HL-60/S4 (cell line): ENCODE measurements around the gene MORN5.

Experiments
- in situ Hi-C: fragments of 300-500 bp; cut with MboI; formaldehyde crosslinking; loops from 2 replicates; pipeline ENCODE4 v1.14.3; 2022; ENCODE audit warnings: low sequenced_read_pairs

Gene MORN5

DNA sequence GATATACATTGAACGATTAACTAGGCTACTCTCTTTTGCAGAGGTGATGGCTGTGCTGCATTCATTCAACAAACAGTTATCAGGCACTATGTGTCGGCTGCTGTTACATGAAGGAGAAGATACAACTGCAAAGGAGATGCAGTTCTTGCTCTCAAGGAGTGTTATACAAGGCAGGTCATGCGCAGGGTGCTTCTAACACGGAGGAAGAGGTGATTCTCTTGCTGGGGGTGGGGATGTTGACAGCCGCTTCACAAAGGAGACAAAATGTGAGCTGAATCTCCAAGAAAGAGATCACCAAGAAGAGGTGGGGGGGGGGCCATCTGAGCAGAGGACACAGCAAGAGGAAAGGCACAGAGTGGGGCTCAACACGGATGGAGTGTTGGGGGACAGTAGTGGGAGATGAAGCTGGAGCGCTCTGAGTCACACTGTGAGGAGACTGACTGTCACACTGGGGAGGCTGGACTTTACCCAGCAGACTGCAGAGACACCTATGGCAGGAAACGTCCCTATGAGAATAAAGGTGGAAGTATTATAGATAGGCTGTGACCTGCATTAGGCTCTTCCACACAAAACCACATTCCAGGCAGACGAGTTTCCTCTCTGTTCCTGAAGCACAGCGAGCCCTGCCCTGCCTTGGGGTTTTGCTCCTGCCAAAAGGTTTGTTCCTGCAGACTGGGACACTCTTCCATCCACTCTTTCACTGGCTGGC lies 21.0 kb upstream of the MORN5 start:
- in situ Hi-C loops: no loop called here

GRCh38 chr9:122140368-122141193 lies 19.1 kb upstream of the MORN5 start:
- in situ Hi-C loops: no loop called here

GRCh38 chr9:122141671-122142070 lies 18.0 kb upstream of the MORN5 start:
- in situ Hi-C loops: no loop called here

DNA sequence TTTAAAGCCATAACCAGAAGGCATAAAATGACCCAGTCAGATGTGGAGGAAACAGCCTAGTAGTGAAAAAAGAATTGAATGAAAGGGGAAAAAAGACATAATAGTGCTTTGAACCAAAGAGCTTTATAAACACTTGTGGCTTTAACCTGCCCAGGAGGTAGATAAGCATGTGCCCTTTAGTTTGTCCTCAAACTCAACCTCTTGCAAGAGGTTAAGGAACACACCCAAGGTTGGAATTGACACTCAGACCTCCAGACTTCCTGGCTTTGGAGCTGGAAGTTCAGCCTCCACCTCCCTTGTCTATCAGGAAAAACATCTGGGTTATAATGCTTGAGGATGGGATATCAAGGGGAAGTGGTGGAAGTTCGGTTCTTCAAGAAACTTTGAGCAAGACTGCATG lies 16.4 kb upstream of the MORN5 start:
- in situ Hi-C loops: no loop called here

DNA sequence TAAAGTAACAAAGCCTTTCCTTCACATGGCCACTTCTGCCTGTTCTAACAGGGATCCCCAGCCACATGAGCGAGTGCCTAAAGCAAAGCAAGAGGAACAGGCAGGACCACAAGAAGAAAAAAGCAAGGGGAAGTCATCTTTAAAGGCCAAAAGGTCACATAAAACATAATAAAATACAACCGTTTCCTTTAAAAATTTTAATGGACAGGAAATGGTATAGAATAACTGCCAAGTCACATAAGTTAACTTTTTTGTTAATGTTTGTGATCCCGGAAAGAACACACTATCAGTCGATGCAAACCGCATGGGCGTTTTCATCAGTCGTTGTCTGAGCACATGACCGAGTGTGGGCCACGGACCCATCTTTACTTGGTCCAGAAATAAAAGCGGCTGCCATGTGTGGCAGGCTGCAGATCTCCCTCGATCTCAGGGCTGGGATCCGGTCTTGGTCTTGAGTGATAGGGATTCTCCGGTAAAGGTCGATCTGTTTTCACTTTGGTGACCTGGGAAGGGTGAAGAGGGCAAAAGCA lies 15.8 kb upstream of the MORN5 start:
- in situ Hi-C loops: no loop called here

DNA sequence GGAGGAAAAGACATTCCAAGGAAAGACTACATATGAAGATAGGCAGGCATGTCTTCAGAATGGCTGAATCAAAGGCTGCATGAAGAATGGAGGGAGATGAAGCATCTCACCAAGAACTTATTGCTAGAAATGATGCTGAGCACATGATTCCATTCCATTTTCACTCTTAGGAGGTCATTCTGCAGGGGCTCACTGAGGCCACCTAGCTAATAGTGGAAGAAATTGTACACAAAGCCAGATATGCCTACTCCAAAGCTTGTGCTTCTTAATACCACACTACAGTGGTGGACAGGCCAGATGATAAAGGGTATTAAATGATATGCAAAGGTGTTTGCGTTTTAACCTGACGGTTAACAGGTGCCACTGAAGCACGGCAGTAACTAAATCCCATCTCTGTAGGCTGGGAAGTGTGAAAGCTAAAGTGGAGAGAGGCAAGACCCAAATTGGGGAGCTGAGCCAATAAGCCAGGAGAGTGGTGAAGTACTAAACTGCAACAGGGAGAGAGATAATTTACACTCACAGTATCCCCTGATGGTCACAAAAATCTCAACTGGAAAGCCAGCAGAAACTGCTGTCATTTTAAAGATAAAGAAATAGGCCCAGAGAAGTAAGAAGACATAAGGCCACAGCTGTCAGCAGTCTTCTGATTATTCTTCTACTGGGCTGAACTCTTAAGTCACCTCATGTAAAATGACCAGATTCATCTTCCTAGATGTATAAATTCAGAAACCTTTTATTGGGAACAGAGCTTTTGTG lies 14.7 kb upstream of the MORN5 start:
- in situ Hi-C loops: no loop called here

GRCh38 chr9:122145592-122145863 lies 14.2 kb upstream of the MORN5 start:
- in situ Hi-C loops: no loop called here

DNA sequence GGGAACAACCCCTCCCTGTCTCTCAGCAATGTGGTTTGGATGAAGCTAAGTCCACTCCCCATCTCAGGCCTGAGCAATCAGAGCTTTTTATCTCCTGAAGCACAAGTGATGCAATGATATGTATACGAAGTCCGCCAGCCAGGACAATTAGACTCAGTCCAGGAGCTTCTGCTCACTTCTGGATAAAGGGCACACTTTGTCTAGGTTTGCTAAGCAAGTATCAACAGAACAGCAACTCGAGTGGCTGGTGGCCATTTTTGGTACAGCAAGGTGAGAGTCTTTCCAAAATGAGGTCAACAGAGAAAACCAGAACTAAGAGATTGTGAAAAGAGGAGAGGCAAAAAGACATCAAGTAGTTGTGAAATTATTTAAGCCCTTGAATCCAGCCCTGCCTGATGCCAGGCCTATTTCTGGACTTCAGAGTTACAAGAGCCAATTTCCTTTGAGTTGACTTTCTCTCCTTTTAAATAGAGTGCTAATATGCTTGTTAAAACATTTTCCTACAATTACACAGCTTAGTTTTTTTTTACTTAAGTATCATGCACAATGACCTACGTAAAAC lies 8.4 kb upstream of the MORN5 start:
- in situ Hi-C loops: no loop called here

- in situ Hi-C loops: no loop called here
Observed at GRCh38 chr9:122155796-122156195, 3.9 kb upstream of the MORN5 start.

DNA sequence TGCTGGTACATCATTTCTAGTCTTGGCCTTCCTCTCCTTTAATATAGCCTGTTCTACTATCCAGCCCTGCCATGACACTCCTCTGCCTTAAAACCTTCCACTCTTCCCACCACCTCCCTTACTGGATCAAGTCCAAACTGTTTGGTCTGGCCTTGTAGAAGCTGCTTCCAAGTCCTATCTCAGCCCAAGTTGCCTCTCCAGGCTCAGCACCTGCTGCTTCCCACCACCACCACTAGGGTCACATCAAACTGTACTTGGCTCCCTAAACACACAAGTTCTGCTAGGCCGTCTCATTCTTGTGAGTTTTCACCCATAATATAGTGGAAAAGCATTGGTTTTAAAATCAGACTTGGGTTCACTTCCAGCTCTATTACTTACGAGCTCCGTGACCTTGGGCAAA lies 1.5 kb upstream of the MORN5 start:
- in situ Hi-C loops: no loop called here

DNA sequence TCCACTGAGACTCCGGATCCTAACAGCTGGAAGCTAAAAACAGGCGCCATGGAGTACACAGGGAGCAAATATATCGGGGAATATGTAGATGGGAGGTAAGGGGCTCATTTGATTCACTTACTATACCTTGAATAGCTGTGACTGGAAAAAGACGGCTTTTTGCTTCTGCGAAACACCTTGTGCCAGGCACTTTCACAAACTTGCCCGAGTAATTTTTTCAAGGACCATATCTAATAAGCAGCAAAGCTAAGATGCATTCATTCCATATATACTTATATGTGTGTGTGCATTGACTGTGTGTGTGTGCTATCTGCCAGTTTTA lies 178 bp downstream of the MORN5 start:
- in situ Hi-C loops: no loop called here

- in situ Hi-C loops: no loop called here
Observed at GRCh38 chr9:122162415-122162814, 2.7 kb downstream of the MORN5 start.

DNA sequence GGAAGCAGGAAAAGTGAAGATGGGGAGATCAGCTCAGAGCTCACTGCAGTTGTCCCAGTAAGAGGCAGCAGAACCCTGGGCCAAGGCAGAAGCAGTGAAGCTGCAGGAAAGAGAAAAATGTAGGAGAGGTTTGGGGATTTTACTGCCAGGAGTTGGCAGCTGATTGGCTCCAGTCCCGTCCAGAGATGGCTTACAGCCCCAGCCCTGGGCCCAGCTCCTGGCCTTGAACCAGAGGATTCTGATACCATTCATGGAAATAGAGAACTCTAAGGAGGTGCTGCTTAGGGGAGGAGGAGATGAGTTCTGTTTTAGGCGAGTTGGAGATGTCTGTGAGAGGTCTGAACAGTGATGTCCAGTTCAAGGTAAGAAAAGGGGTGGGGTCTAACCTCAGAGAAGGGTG lies 4.6 kb downstream of the MORN5 start:
- in situ Hi-C loops: no loop called here

- in situ Hi-C loops: no loop called here
Observed at GRCh38 chr9:122168356-122168755, 8.6 kb downstream of the MORN5 start.

GRCh38 chr9:122172131-122172530 lies 12.4 kb downstream of the MORN5 start:
- in situ Hi-C loops: no loop called here

GRCh38 chr9:122173670-122174069 lies 14.0 kb downstream of the MORN5 start:
- in situ Hi-C loops: no loop called here

- in situ Hi-C loops: no loop called here
Observed at GRCh38 chr9:122176916-122177315, 17.2 kb downstream of the MORN5 start.

DNA sequence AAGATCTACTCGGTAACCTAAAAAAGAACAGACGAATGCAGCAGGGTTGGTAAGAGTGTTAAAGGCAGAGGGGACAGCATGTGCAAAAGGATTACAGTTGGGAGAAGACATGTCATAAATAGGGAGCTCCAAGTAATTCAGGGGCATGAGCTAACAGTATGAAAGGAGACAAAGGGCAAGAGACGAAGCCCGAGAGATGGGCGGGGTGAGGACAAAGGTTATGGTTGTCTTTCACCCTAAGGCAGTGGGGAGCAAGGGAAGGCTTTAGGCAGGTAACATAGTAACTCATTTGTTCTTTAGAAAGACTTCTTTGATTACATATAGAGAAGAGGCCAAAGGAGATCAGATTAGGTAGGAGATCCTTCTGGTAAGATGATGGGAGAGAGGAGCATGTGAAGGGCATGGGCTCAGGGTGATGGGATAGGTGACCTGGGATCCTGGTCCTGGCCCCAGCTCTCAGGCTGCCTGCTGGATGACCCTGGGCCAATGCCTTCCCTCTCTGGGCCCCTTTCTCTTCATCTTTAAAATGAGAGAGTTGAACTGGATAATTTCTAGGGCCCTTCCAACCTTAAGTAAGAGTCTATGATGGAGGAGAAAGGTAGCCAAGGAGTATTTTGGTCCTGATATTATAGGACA lies 19.5 kb downstream of the MORN5 start:
- in situ Hi-C loops: no loop called here

GRCh38 chr9:122179690-122180074 lies 20.0 kb downstream of the MORN5 start:
- in situ Hi-C loops: no loop called here

DNA sequence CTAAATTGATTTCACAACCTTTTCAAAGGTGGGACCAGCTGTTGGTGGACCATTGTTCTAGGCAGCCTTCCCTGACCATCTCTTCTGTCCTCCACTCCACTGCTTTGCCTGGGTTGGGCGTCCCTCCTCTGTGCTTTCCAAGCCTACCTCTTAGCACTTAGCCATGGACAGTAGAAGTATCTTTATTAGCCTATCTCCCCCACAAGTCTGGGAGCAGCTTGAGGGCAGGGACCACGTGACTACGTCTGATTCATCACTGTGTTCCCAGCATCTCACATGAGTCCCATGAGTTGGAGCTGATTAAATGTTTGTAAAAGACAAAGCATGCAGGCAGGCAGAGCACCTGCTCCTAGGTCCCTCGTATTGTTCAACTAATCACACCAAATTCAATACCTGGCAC lies 20.9 kb downstream of the MORN5 start:
- in situ Hi-C loops: no loop called here

DNA sequence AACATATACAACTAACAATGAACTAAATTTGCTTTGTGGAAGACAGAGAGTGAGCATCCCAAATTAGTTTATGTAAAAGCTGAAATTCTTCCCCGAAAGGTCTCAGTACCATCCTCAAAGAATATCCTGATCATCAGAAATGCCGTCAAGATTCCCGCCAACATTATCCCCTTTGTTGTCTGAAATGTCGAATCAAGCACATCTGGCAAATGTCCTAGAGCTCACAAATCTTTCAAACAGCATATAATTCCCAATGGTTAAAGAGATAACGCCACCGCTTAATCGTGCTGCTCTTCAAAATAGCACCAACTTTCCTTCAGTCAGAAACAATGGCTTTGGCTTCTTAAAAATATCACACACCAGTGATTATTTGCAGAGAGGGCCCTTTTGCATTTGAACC lies 23.8 kb downstream of the MORN5 start:
- in situ Hi-C loops: no loop called here
